Measurements from ENCODE around the gene PLBD1.

DNA sequence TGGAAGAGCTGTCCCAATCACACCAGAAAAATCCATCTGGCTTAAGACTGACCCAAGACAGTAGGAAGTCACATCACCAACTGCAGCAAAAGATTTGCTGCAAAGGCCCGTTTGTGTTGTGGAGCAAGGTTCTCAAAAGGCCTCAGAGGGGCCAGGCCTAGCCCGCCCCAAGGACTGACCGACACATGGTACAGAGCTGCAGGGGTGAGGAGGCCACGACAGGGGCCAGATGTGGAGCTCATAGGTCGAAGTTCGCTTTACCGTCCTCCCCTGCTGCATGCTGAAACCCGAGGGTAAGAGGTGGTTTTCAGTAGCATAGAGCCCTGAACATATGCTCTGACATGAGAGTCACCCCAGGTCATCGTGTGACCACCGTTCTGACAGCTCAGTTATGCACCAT, 35.5 kb downstream of the PLBD1 start:
- TF ChIP-seq CTCF (IDR thresholded peaks at IDR 0.05): no peak
- TF ChIP-seq POLR2A (IDR thresholded peaks at IDR 0.05): no peak
